ENCODE measurements around the gene SCUBE1. TPM values are rescaled to one million over a fixed set of nuclear protein-coding genes. Genes with fewer than 3 reads are reported as not detected.

Gene SCUBE1
- total and polyA plus RNA-seq, 10 of the 15 experiments (the other 5 are each of a cell fraction or from before 2014, with no cell fraction given), result not detected

- ChIA-PET CTCF (interaction anchor here (0.7 kb wide), 1 partner anchor 26 kb away, joined by 3 read pairs; the partner anchor contains the start of gene TTLL12), SMC1A (ENCODE audit: uncharacterized antibody, unreplicated experiment) (interaction anchor here (0.5 kb wide), 1 partner anchor 185 kb away, joined by 3 read pairs; no protein-coding TSS in a partner anchor), POLR2A (no interaction called here), RAD21 (ENCODE audit: unreplicated experiment) (no interaction called here)
- FAIRE-seq (no peak), DNase-seq (ENCODE audit: low read depth, low spot score) (no peak), ATAC-seq (no peak)
- no TSS peak for BruUV-seq (replicated peaks)
- H3K4me2 ChIP-seq (ENCODE audit: control insufficient read depth, insufficient read depth), result no peak overlapping the region
- 97% methylated on average over 8 of the region's 8 CpGs for WGBS (ENCODE audit: insufficient coverage, insufficient replicate concordance, low lambda C conversion rate, missing lambda C conversion rate)
- no peaks in the 10 kb centered on the region; the same call in 1 of the 2 replicates for H3K4me1 ChIP-seq (ENCODE audit: control insufficient read depth, insufficient read depth, low read length)
- no peak overlapping the region for H3K4me3 ChIP-seq
- H3K9me3 ChIP-seq (replicated peaks; ENCODE audit: control insufficient read depth, insufficient read depth, low read length), result no peaks in the 10 kb centered on the region
- no peaks in the 10 kb centered on the region for H3K36me3 ChIP-seq (ENCODE audit: control insufficient read depth in 2 of 2, insufficient read depth in 2 of 2, low read length in 1 of 2)
- no peaks in the 10 kb centered on the region for H3K79me2 ChIP-seq (ENCODE audit: control insufficient read depth, insufficient read depth, low read length)
- no peaks in the 10 kb centered on the region for H4K20me1 ChIP-seq (ENCODE audit: control insufficient read depth, insufficient read depth)
- intact Hi-C loops (cut with micrococcal nuclease; ENCODE audit: unreplicated experiment), result no loop called here
- H3K27ac ChIP-seq (ENCODE audit: control insufficient read depth, insufficient read depth), result no peak overlapping the region
- in situ Hi-C loops (cut with MboI), result no loop called here
- H3K9ac ChIP-seq (ENCODE audit: control insufficient read depth, insufficient read depth, low read length), result no peak overlapping the region
- no peaks in the 10 kb centered on the region; a peak in 1 of 4 replicates for H3K27me3 ChIP-seq (replicated peaks in 1 of 2; ENCODE audit: control insufficient read depth in 2 of 2, insufficient read depth in 2 of 2, low read length in 1 of 2)
- TF ChIP-seq IRF3 (IDR thresholded peaks at IDR 0.05), result no peak
- no peak for TF ChIP-seq POLR2A (IDR thresholded peaks at IDR 0.05; ENCODE audit: low read depth, low read length)
- TF ChIP-seq NR2C1 (IDR thresholded peaks at IDR 0.05), result no peak
- TF ChIP-seq, protein P1, sequence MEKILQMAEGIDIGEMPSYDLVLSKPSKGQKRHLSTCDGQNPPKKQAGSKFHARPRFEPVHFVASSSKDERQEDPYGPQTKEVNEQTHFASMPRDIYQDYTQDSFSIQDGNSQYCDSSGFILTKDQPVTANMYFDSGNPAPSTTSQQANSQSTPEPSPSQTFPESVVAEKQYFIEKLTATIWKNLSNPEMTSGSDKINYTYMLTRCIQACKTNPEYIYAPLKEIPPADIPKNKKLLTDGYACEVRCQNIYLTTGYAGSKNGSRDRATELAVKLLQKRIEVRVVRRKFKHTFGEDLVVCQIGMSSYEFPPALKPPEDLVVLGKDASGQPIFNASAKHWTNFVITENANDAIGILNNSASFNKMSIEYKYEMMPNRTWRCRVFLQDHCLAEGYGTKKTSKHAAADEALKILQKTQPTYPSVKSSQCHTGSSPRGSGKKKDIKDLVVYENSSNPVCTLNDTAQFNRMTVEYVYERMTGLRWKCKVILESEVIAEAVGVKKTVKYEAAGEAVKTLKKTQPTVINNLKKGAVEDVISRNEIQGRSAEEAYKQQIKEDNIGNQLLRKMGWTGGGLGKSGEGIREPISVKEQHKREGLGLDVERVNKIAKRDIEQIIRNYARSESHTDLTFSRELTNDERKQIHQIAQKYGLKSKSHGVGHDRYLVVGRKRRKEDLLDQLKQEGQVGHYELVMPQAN (conservative IDR thresholded peaks at IDR 0.05), result no peak
- no peak for TF ChIP-seq RBBP5 (conservative IDR thresholded peaks at IDR 0.05)
- no peak for TF ChIP-seq RFX5 (IDR thresholded peaks at IDR 0.05; ENCODE audit: low read depth, low read length)
- no peak for TF ChIP-seq REST (IDR thresholded peaks at IDR 0.05; ENCODE audit: low read depth, low read length)
- no peak for TF ChIP-seq PML (IDR thresholded peaks at IDR 0.05; ENCODE audit: low read length)
- TF ChIP-seq ASH2L (IDR thresholded peaks at IDR 0.05; ENCODE audit: borderline replicate concordance, low read depth), result no peak
- TF ChIP-seq, protein P2, sequence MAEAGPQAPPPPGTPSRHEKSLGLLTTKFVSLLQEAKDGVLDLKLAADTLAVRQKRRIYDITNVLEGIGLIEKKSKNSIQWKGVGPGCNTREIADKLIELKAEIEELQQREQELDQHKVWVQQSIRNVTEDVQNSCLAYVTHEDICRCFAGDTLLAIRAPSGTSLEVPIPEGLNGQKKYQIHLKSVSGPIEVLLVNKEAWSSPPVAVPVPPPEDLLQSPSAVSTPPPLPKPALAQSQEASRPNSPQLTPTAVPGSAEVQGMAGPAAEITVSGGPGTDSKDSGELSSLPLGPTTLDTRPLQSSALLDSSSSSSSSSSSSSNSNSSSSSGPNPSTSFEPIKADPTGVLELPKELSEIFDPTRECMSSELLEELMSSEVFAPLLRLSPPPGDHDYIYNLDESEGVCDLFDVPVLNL (IDR thresholded peaks at IDR 0.05; ENCODE audit: low read depth, low read length), result no peak
- TF ChIP-seq CBX3 (IDR thresholded peaks at IDR 0.05; ENCODE audit: borderline replicate concordance, low read depth), result no peak
- TF ChIP-seq GATAD2B (conservative IDR thresholded peaks at IDR 0.05; ENCODE audit: low read depth), result no peak
- TF ChIP-seq ETV6 (conservative IDR thresholded peaks at IDR 0.05 in 1 of 2, IDR thresholded peaks at IDR 0.05 in 1 of 2; ENCODE audit: borderline replicate concordance in 1 of 2, low read depth in 1 of 2), result no peak
- no peak for TF ChIP-seq IKZF2 (IDR thresholded peaks at IDR 0.05)
- TF ChIP-seq ESRRA (IDR thresholded peaks at IDR 0.05; ENCODE audit: low read length), result no peak
- TF ChIP-seq ZNF217 (IDR thresholded peaks at IDR 0.05), result no peak
- no peak for TF ChIP-seq NFYB (IDR thresholded peaks at IDR 0.05; ENCODE audit: insufficient read depth, low read depth, low read length)
- H2AFZ ChIP-seq (ENCODE audit: control insufficient read depth, low read depth, low read length), result no peak overlapping the region
Measured at GRCh38 chr22:43160497-43161126, 182.6 kb downstream of the SCUBE1 start.

All from GM12878 (cell line).